Esophagus muscularis mucosa (tissue), 4 donors: Measurements from ENCODE around the gene SPATA6L. TPM values are rescaled to one million over a fixed set of nuclear protein-coding genes. Genes with fewer than 3 reads are reported as not detected.

Experiments used
- DNase-seq: peaks from one replicate; pipeline ENCODE4 v3.0.0-alpha.2; 2017; ENCODE audit errors: extremely low spot score
- H3K27ac ChIP-seq, 4 donors: fragments of 200-600 bp; sonication (generic); replicated peaks in 1 of 4; 1 replicate in 3 of 4; 2 replicates in 1 of 4; pipeline ENCODE4 v1.5.1; 2016 to 2019; ENCODE audit warnings: mild to moderate bottlenecking in 1 of 4
- H3K27me3 ChIP-seq, 4 donors: fragments of 200-600 bp; sonication (generic); one replicate each; pipeline versions ENCODE4 v1.5.1 to v1.6.0; 2016 to 2019
- H3K36me3 ChIP-seq, 4 donors: fragments of 200-600 bp; sonication (generic); one replicate each; pipeline ENCODE4 v1.5.1; 2016 to 2019
- H3K4me1 ChIP-seq, 4 donors: fragments of 200-600 bp; sonication (generic); one replicate each; pipeline ENCODE4 v1.5.1; 2016 to 2019
- H3K4me3 ChIP-seq, 4 donors: fragments of 200-600 bp; sonication (generic); 1 replicate in 2 of 4; 2 replicates in 2 of 4; pipeline ENCODE4 v1.5.1; 2016 to 2019; ENCODE audit warnings: mild to moderate bottlenecking in 4 of 4, moderate library complexity in 1 of 4
- H3K9me3 ChIP-seq, 4 donors: fragments of 200-600 bp; sonication (generic); 1 replicate in 3 of 4; 2 replicates in 1 of 4; pipeline ENCODE4 v1.5.1; 2016 to 2019
- EP300 ChIP-seq: sonication (generic); formaldehyde crosslinking; IDR thresholded peaks from one replicate; pipeline ENCODE4 v1.6.1; 2017; ENCODE audit warnings: antibody characterized with exemption
- POLR2A ChIP-seq: fragments of 450-650 bp; IDR thresholded peaks from one replicate; pipeline ENCODE4 v1.6.1; 2017; ENCODE audit warnings: antibody characterized with exemption, moderate library complexity, mild to moderate bottlenecking, low read depth
- POLR2AphosphoS5 ChIP-seq, 2 donors: sonication (generic); formaldehyde crosslinking; IDR thresholded peaks; one replicate each; pipeline ENCODE4 v1.6.1; 2017; ENCODE audit warnings: antibody characterized with exemption in 2 of 2
- WGBS: methylation state at CpG from one replicate; pipeline ENCODE4 v1.1.5; 2018; 5-methylcytosine and 5-hydroxymethylcytosine counted together
- intact Hi-C: fragments of 100-400 bp; cut with DNase I; formaldehyde crosslinking; loops from one replicate; pipeline ENCODE4 v1.15.1; 2023
- total RNA-seq, 4 donors: library from RNA; depleted of rRNA; stranded (reverse); fragments of >200 nt; gene quantifications; one replicate each; pipeline versions ENCODE4 v1.1.0 to v1.2.1, GENCODE V29; 2016
- TF ChIP-seq, protein P1 (sequence below), 3 experiments: fragments of 200-600 bp in 2 of 3; fragments of 450-650 bp in 1 of 3; sonication (generic) in 2 of 3; IDR thresholded peaks; one replicate each; pipeline ENCODE4 v1.5.1; 2017 to 2019; ENCODE audit warnings: antibody characterized with exemption in 3 of 3, mild to moderate bottlenecking in 2 of 3, moderate library complexity in 1 of 3

The SPATA6L gene
- total RNA-seq, 4 donors from 2014 or later, result 0.23 to 1.7 (median 1.1) TPM

DNA sequence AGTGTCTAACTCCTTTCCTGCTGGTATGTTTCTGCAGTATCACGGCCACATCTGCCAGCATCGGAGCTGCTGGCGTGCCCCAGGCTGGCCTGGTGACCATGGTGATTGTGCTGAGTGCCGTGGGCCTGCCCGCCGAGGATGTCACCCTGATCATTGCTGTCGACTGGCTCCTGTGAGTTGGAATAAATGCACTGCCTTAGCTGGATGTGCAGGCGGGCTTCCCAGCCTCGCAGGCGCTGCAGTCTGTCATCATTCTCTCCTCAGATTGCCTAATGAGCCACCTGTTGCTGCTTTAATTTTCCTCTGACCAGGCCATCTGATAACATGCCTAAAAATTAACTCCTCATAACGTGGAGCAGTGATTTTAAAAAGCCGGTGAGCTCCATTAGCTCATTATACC lies 83.3 kb downstream of the SPATA6L start:
- TF ChIP-seq POLR2A, result no peak
- TF ChIP-seq POLR2AphosphoS5 (IDR thresholded peaks at IDR 0.05), result no peak
- TF ChIP-seq, protein P1, sequence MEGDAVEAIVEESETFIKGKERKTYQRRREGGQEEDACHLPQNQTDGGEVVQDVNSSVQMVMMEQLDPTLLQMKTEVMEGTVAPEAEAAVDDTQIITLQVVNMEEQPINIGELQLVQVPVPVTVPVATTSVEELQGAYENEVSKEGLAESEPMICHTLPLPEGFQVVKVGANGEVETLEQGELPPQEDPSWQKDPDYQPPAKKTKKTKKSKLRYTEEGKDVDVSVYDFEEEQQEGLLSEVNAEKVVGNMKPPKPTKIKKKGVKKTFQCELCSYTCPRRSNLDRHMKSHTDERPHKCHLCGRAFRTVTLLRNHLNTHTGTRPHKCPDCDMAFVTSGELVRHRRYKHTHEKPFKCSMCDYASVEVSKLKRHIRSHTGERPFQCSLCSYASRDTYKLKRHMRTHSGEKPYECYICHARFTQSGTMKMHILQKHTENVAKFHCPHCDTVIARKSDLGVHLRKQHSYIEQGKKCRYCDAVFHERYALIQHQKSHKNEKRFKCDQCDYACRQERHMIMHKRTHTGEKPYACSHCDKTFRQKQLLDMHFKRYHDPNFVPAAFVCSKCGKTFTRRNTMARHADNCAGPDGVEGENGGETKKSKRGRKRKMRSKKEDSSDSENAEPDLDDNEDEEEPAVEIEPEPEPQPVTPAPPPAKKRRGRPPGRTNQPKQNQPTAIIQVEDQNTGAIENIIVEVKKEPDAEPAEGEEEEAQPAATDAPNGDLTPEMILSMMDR (IDR thresholded peaks at IDR 0.05), result no peak
- TF ChIP-seq EP300, result no peak
- H3K36me3 ChIP-seq, result peaks cover 0 to 23% (median 5%) of the 10 kb centered on the region in 4 donors
- H3K27ac ChIP-seq, result no peak overlapping the region
- no peaks in the 10 kb centered on the region for H3K9me3 ChIP-seq
- intact Hi-C loops, result no loop called here
- DNase-seq, result no peak
- peaks cover 0 to 19% (median 16%) of the 10 kb centered on the region in 4 donors for H3K4me1 ChIP-seq
- H3K4me3 ChIP-seq, result no peak overlapping the region
- WGBS, result 94% methylated on average over 9 of the region's 12 CpGs
- H3K27me3 ChIP-seq, result no peaks in the 10 kb centered on the region

DNA sequence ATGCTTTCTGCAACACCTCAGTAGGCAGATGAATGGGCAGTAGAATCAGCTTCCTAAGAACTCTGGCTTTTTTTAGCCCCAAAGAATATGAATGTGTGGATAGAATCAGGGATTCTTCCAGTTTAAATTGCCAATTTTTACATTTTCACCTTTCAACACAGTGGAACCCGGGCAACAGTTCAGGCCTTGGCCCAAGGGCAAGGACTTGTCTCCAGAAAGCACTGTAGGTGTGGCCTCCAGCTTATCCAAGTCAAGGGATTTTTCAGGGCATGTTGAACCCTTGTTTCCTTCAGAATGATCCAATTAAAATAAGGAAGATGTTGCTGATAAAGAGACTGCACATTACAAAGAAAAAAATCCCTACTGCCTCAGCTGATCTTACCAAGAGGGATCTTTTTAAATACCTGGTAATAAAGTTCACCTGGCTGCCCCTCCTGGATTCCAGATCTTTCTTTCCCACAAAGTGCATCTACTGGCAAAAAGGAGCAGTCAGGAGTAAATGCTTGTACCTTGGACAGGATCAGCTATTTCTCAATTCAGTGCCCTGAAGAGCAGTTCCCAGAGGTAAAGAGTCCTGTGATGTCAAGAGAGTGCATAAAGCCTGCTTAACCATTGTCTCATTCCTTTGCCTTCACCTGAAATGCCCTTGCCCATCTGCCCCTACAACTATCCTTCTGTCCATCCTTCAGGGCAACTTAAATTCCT lies 84.3 kb downstream of the SPATA6L start:
- intact Hi-C loops, result no loop called here

DNA sequence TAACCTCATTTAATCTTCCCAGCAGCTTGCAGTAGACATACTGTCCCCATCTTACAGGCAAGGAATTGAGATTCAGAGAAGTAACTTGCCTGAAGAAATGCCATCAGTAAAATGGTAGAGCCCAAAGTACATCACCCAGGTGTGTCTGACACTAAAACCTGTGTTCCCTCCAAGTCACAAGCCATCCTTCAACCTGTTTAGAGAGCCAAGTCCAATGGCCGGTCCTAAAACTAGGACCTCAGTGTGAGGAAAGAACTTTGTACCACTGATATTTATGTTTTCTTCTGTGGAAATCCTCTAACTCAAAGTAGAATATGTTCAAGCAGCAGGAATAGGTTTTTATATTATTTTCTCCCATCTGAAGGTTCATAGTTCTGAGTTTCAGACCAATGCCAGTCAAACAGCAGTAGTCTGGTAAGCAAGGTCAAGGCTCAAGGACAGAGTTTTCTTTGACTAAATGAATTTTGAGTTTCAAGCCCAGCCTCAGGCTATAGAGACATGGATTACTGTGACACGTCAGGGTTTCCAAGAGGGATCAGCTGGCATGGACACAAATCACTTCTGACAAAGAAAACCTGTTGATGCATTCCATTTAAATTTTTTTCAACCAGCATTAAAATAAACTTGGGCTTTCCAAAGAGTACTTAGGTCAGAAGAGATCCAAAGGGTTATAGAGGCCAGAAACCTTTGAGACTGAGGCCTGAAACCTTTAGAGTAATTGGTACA lies 85.1 kb downstream of the SPATA6L start:
- 53% methylated on average over 2 of the region's 2 CpGs for WGBS
- H3K4me3 ChIP-seq, result no peak overlapping the region
- intact Hi-C loops, result no loop called here
- no peaks in the 10 kb centered on the region for H3K9me3 ChIP-seq
- H3K27ac ChIP-seq, result peak overlapping the region in 1 of 4 donors; percentile 25
- H3K4me1 ChIP-seq, result peaks cover 0 to 19% (median 16%) of the 10 kb centered on the region in 4 donors
- H3K36me3 ChIP-seq, result peaks cover 0 to 33% (median 11%) of the 10 kb centered on the region in 4 donors
- no peaks in the 10 kb centered on the region for H3K27me3 ChIP-seq
- no peak for TF ChIP-seq POLR2A
- TF ChIP-seq, protein P1 (IDR thresholded peaks at IDR 0.05), result no peak
- TF ChIP-seq EP300, result no peak
- no peak for TF ChIP-seq POLR2AphosphoS5 (IDR thresholded peaks at IDR 0.05)
- DNase-seq, result no peak

More for the DNA sequence above, 84.3 kb downstream of the SPATA6L start:
- H3K27me3 ChIP-seq, result no peaks in the 10 kb centered on the region
- no peak for TF ChIP-seq EP300
- TF ChIP-seq POLR2AphosphoS5 (IDR thresholded peaks at IDR 0.05), result no peak
- no peak for DNase-seq
- peaks cover 0 to 19% (median 16%) of the 10 kb centered on the region in 4 donors for H3K4me1 ChIP-seq
- no peaks in the 10 kb centered on the region for H3K9me3 ChIP-seq
- whole genome bisulfite sequencing, result 50% methylated on average over 1 of the region's 1 CpG
- no peak overlapping the region for H3K4me3 ChIP-seq
- H3K36me3 ChIP-seq, result peaks cover 0 to 25% (median 9%) of the 10 kb centered on the region in 4 donors
- H3K27ac ChIP-seq, result peak overlapping the region in 1 of 4 donors; percentile 25

DNA sequence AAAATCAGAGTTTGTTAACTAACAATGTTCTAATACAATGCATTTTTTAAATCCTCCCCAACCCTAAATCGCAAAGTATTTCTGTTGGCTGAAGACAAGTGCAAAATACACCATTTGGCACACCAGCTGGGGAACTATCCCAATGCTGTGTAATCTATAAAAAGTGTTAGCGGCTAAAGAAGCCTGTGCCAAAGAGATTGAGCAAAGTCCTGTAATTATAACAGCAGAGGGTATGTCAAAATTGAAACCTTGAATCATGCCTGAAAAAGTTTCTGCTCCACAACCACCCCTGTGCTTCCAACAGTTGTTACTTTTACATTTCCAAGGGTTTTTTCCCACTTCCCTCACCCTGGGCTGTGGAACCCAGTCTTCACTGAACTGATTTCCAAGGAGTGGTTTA lies 87.3 kb downstream of the SPATA6L start:
- 78% methylated on average over 2 of the region's 2 CpGs for WGBS
- no peak for TF ChIP-seq POLR2AphosphoS5 (IDR thresholded peaks at IDR 0.05)
- TF ChIP-seq EP300, result no peak
- no peak for TF ChIP-seq POLR2A
- no peaks in the 10 kb centered on the region for H3K9me3 ChIP-seq
- intact Hi-C loops, result no loop called here
- no peaks in the 10 kb centered on the region for H3K27me3 ChIP-seq
- no peak for DNase-seq
- peaks cover 0 to 29% (median 23%) of the 10 kb centered on the region in 4 donors for H3K4me1 ChIP-seq
- no peak overlapping the region for H3K4me3 ChIP-seq
- H3K36me3 ChIP-seq, result peaks cover 0 to 25% (median 7%) of the 10 kb centered on the region in 4 donors
- no peak overlapping the region for H3K27ac ChIP-seq

DNA sequence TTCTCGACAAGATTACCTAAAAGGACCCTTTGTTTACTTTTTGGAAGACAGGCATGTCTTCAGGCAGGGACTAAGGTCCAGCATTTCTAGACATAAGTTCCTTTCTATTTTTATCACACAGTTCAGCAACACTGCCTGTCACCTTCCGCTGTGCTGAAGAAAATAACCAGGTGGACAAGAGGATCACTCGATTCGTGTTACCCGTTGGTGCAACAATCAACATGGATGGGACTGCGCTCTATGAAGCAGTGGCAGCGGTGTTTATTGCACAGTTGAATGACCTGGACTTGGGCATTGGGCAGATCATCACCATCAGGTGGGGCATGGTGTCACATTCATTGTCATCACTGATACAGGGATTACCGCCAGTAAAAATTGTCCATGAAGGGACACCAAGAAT lies 89.8 kb downstream of the SPATA6L start:
- peaks cover 0 to 29% (median 20%) of the 10 kb centered on the region in 4 donors for H3K4me1 ChIP-seq
- H3K27me3 ChIP-seq, result no peaks in the 10 kb centered on the region
- no peak overlapping the region for H3K4me3 ChIP-seq
- no peak for TF ChIP-seq POLR2AphosphoS5 (IDR thresholded peaks at IDR 0.05)
- TF ChIP-seq, protein P1 (IDR thresholded peaks at IDR 0.05), result no peak
- TF ChIP-seq POLR2A, result no peak
- TF ChIP-seq EP300, result no peak
- DNase-seq, result no peak
- H3K27ac ChIP-seq, result no peak overlapping the region
- peaks cover 0 to 13% (median 6%) of the 10 kb centered on the region in 4 donors for H3K36me3 ChIP-seq
- 86% methylated on average over 8 of the region's 8 CpGs for WGBS
- intact Hi-C loops, result no loop called here
- H3K9me3 ChIP-seq, result no peaks in the 10 kb centered on the region
